Type B pancreatic cell (in vitro differentiated cells): ENCODE data around the gene RERE. TPM values are rescaled to one million over a fixed set of nuclear protein-coding genes. Genes with fewer than 3 reads are reported as not detected.
"Not testable (repeated sequence)": the region's sequence is repeated elsewhere in the genome, so short reads cannot be mapped to it uniquely, and the experiment has no call there.

Experiments
- DNase-seq: peaks from one replicate; pipeline ENCODE4 v3.0.0; 2021; ENCODE audit warnings: mixed read lengths; ENCODE audit not compliant: unreplicated experiment; ENCODE audit errors: extremely low spot score
- H3K27ac Mint-ChIP-seq: 2 replicates; pipeline ENCODE4 v1.8.0; 2021; ENCODE audit warnings: mild to moderate bottlenecking, mixed read lengths
- H3K27me3 Mint-ChIP-seq: 2 replicates; pipeline ENCODE4 v1.8.0; 2021; ENCODE audit warnings: mixed read lengths
- H3K36me3 Mint-ChIP-seq: 2 replicates; pipeline ENCODE4 v1.8.0; 2021; ENCODE audit warnings: mixed read lengths
- H3K4me1 Mint-ChIP-seq: one replicate; pipeline ENCODE4 v1.8.0; 2021; ENCODE audit warnings: mixed read lengths; ENCODE audit not compliant: unreplicated experiment
- H3K4me3 Mint-ChIP-seq: 2 replicates; pipeline ENCODE4 v1.8.0; 2021; ENCODE audit warnings: mild to moderate bottlenecking, mixed read lengths
- H3K9me3 Mint-ChIP-seq: 2 replicates; pipeline ENCODE4 v1.8.0; 2021; ENCODE audit warnings: mixed read lengths
- total RNA-seq: library from RNA; stranded (reverse); gene quantifications from 2 replicates; pipeline ENCODE4 v1.2.1, GENCODE V29; 2021; ENCODE audit warnings: low replicate concordance
- TF ChIP-seq, protein P1 (sequence below): fragments of 200-600 bp; sonication (generic); conservative IDR thresholded peaks from 2 replicates; pipeline ENCODE4 v1.5.0; 2021; ENCODE audit warnings: antibody characterized with exemption, mild to moderate bottlenecking

RERE gene
- total RNA-seq, 1 donor from 2014 or later, result 141 TPM

DNA sequence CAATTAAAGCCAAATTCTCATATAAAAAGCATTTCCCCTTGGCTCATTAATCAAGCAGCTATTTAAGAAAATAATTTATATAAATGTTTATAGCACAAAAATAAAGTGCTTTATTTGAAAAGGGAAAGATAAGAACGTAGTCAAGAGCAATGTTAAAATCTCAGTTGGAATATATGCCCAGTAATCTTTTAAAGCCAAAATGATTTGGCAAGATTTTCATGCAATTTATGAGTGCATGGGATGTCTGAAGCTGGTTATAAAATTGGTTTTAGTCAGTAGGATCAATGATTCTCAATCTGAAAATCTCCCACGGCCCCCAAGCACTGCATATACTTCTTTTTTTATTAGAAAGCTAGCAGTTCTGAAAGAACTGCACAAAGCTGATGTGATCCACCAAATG, 188.8 kb downstream of the RERE start:
- no peaks in the 10 kb centered on the region for H3K27me3 Mint-ChIP-seq
- no peaks in the 10 kb centered on the region for H3K9me3 Mint-ChIP-seq
- TF ChIP-seq, protein P1, sequence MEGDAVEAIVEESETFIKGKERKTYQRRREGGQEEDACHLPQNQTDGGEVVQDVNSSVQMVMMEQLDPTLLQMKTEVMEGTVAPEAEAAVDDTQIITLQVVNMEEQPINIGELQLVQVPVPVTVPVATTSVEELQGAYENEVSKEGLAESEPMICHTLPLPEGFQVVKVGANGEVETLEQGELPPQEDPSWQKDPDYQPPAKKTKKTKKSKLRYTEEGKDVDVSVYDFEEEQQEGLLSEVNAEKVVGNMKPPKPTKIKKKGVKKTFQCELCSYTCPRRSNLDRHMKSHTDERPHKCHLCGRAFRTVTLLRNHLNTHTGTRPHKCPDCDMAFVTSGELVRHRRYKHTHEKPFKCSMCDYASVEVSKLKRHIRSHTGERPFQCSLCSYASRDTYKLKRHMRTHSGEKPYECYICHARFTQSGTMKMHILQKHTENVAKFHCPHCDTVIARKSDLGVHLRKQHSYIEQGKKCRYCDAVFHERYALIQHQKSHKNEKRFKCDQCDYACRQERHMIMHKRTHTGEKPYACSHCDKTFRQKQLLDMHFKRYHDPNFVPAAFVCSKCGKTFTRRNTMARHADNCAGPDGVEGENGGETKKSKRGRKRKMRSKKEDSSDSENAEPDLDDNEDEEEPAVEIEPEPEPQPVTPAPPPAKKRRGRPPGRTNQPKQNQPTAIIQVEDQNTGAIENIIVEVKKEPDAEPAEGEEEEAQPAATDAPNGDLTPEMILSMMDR, result no peak
- H3K36me3 Mint-ChIP-seq, result peaks cover 4% of the 10 kb centered on the region
- peaks cover 61% of the 10 kb centered on the region for H3K4me1 Mint-ChIP-seq
- DNase-seq, result no peak
- H3K4me3 Mint-ChIP-seq, result no peak overlapping the region
- no peak overlapping the region for H3K27ac Mint-ChIP-seq

GRCh38 chr1:8627728-8628127, 189.7 kb downstream of the RERE start:
- Mint-ChIP-seq H3K27me3 (no peaks in the 10 kb centered on the region), H3K36me3 (peaks cover 5% of the 10 kb centered on the region), H3K9me3 (no peaks in the 10 kb centered on the region), H3K27ac (no peak overlapping the region), H3K4me3 (no peak overlapping the region), H3K4me1 (peaks cover 63% of the 10 kb centered on the region)
- no peak for DNase-seq
- TF ChIP-seq, protein P1, result no peak

DNA sequence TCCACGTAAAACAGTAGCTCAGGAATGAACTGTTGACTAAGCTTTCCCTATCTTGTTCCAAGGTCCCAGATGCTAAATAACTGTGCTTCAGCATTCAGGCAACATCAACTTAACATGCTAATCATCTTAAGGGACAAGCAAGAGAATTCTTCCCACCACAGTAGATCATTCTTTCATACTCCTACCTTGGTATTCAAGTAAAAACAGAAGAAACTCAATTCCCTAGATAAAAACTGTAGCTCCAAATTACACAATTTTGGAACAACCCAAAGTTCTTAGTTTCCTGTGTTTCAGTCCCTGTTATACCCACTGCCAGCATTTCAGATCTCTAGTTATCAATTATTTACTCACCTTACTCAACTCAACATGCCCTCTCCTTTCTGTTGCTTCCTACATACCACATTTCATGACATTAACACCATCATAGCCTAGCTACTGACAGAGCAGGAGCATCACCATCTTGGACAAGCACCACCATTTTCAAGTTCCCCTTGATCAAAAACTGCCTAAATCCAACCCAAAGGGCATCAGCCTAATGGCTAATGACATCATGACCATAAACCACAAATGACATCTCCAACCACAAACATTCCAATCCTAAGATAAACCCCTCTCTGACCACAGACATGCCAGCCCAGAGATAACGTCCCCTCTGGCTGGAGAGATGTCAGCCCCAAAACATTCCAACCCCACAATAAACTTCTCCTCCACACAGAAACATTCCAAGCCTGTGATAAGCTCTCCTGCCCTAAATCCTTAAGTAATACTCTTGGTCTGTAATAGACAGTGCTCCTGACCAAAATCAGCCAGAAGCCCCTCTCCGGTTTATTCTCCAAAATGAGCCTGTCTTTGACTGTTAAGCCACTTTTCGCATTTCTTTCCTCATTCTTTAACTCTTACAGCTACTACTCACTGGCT, 191.2 kb downstream of the RERE start:
- Mint-ChIP-seq H3K4me1 (peaks cover 54% of the 10 kb centered on the region), H3K27me3 (no peaks in the 10 kb centered on the region), H3K27ac (peak overlapping the region; percentile 25), H3K9me3 (no peaks in the 10 kb centered on the region), H3K36me3 (peaks cover 5% of the 10 kb centered on the region), H3K4me3 (peak overlapping the region; percentile 15)
- TF ChIP-seq, protein P1, result no peak
- no peak for DNase-seq

- Mint-ChIP-seq H3K4me1 (peaks cover 53% of the 10 kb centered on the region), H3K4me3 (no peak overlapping the region), H3K27me3 (no peaks in the 10 kb centered on the region), H3K27ac (no peak overlapping the region), H3K36me3 (peaks cover 5% of the 10 kb centered on the region), H3K9me3 (no peaks in the 10 kb centered on the region)
- DNase-seq, result no peak
- TF ChIP-seq, protein P1, result no peak
Observed at GRCh38 chr1:8625491-8625890, 191.9 kb downstream of the RERE start.

- H3K4me1 Mint-ChIP-seq, result peaks cover 48% of the 10 kb centered on the region
- not testable (repeated sequence) for DNase-seq, H3K9me3 Mint-ChIP-seq, H3K27me3 Mint-ChIP-seq, H3K36me3 Mint-ChIP-seq, H3K4me3 Mint-ChIP-seq
- H3K27ac Mint-ChIP-seq, result peak overlapping the region; percentile 41
Observed at GRCh38 chr1:8623651-8624192, 193.7 kb downstream of the RERE start.

- DNase-seq, H3K36me3 Mint-ChIP-seq, H3K9me3 Mint-ChIP-seq, H3K27ac Mint-ChIP-seq, H3K4me3 Mint-ChIP-seq, H3K27me3 Mint-ChIP-seq: not testable (repeated sequence)
- H3K4me1 Mint-ChIP-seq, result peaks cover 42% of the 10 kb centered on the region
Observed at GRCh38 chr1:8621785-8622348, 195.6 kb downstream of the RERE start.

- DNase-seq, H3K9me3 Mint-ChIP-seq, H3K4me3 Mint-ChIP-seq, H3K27ac Mint-ChIP-seq, H3K36me3 Mint-ChIP-seq, H3K27me3 Mint-ChIP-seq: not testable (repeated sequence)
- peaks cover 34% of the 10 kb centered on the region for H3K4me1 Mint-ChIP-seq
Observed at GRCh38 chr1:8621034-8621582, 196.3 kb downstream of the RERE start.

DNA sequence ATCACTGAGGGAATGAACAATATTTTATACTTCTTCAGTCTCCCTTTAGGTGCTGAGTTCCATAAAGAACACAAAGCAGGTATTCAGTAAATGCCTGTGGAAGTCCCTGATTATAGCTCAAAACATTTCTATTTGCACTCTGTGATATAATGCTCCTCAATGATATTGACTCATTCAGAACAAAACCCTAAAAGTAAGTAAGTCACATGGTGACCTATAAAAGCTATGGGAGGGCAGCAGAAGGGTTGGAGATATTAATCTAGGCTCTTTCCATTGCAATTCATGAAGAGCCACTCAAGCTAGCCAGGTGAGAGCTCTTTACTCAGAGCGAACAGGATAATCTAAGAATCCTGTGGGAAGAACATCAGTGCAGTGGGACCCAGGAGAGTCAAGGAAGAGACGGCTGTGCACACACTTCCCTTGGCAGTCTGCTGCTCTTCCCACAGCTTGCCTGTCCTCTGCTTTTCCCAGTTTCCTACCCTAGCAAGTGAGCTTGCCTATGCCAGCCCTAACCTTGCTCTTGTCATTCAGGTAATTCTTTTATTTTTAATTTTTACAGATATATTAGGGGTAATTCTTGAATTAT, 197.4 kb downstream of the RERE start:
- H3K4me1 Mint-ChIP-seq, result peaks cover 33% of the 10 kb centered on the region
- H3K27me3 Mint-ChIP-seq, H3K36me3 Mint-ChIP-seq, H3K27ac Mint-ChIP-seq, H3K4me3 Mint-ChIP-seq, H3K9me3 Mint-ChIP-seq, DNase-seq: not testable (repeated sequence)

GRCh38 chr1:8619419-8619818, 198.0 kb downstream of the RERE start:
- not testable (repeated sequence) for H3K9me3 Mint-ChIP-seq, DNase-seq, H3K4me3 Mint-ChIP-seq, H3K27me3 Mint-ChIP-seq, H3K27ac Mint-ChIP-seq, H3K36me3 Mint-ChIP-seq
- H3K4me1 Mint-ChIP-seq, result peaks cover 35% of the 10 kb centered on the region
